ENCODE measurements around the gene SLC6A18.

The SLC6A18 gene

DNA sequence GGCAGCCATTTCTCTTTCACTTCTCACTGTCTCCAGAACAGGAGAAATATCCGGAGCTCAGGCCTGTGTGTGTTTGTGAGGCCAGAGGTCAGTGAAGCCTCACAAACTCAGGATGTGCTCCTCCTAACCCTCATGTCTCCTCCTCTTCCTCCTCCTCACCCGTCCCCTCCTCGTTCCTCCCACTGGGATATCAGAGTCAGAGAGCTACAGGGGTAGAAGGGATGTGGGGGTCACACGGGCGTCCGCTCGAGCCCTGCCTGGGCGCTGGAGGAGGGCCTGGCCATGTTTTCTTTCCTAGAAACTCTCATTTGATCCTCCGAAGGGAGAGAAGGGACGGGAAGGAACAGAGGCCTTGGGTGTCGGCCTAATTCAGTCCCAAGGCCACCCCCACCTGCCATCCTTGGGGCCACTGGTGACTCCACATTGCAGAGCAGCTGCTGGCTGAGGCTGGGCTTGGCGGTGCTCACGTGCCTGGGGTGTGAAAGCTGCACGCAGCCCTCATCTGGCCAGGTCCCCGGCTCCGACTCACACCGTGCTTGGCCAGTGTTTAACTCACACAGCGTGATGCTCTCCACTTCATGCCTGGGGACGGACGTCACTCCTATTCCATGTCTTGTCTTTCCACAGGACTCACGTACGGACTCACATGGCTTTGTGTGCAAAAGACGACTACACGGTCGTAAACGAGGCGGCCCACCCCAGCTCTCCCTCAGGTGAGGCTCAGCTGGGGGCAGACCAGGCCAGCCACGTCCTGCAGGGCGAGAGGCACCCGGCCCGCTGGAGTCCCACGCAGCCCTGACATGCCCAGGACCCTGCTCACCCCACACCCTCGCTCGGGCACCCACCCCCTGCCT is 46.4 kb upstream of the SLC6A18 start:
- TF ChIP-seq, protein P1, sequence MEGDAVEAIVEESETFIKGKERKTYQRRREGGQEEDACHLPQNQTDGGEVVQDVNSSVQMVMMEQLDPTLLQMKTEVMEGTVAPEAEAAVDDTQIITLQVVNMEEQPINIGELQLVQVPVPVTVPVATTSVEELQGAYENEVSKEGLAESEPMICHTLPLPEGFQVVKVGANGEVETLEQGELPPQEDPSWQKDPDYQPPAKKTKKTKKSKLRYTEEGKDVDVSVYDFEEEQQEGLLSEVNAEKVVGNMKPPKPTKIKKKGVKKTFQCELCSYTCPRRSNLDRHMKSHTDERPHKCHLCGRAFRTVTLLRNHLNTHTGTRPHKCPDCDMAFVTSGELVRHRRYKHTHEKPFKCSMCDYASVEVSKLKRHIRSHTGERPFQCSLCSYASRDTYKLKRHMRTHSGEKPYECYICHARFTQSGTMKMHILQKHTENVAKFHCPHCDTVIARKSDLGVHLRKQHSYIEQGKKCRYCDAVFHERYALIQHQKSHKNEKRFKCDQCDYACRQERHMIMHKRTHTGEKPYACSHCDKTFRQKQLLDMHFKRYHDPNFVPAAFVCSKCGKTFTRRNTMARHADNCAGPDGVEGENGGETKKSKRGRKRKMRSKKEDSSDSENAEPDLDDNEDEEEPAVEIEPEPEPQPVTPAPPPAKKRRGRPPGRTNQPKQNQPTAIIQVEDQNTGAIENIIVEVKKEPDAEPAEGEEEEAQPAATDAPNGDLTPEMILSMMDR (IDR thresholded peaks at IDR 0.05; ENCODE audit: low read depth, low read length), result no peak
- no peak for TF ChIP-seq EZH2phosphoT487 (IDR thresholded peaks at IDR 0.05; ENCODE audit: low read depth)
- H3K4me2 ChIP-seq (ENCODE audit: low read length), result no peak overlapping the region
- H3K4me3 ChIP-seq (ENCODE audit: low read length), result no peak overlapping the region
- no peaks in the 10 kb centered on the region for H3K79me2 ChIP-seq (ENCODE audit: low read length)
- no peaks in the 10 kb centered on the region for H3K36me3 ChIP-seq (replicated peaks; ENCODE audit: low read depth, low read length)
- H4K20me1 ChIP-seq (ENCODE audit: insufficient read depth, low read length), result no peaks in the 10 kb centered on the region
- no peaks in the 10 kb centered on the region for H3K4me1 ChIP-seq (ENCODE audit: low read length)
- H3K9ac ChIP-seq (ENCODE audit: low read length), result no peak overlapping the region
- no peaks in the 10 kb centered on the region for H3K9me3 ChIP-seq (ENCODE audit: insufficient read depth, low read length)
- H3K27ac ChIP-seq (ENCODE audit: low read length), result no peak overlapping the region
- no peak overlapping the region for H2AFZ ChIP-seq (ENCODE audit: low read depth, low read length)
- no peaks in the 10 kb centered on the region for H3K27me3 ChIP-seq (ENCODE audit: low read depth, low read length)

DNA sequence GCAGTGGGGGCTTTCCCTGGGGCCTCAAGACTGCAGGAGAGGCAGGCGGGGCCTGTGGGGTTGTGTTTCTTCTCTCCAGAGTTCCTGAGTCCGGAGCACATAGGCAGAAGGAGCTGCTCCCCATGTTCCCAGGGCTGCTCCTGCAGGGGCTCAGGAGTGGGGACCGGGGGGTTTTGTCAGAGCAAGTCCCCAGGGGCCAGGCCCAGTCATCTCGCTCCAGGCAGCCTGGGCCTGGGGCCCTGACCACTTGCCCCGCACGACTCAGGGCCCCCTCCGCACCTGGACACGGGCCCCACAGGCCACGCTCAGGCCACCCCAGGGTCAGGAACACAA is 45.8 kb upstream of the SLC6A18 start:
- no peak overlapping the region for H3K27ac ChIP-seq (ENCODE audit: low read length)
- no peaks in the 10 kb centered on the region for H3K79me2 ChIP-seq (ENCODE audit: low read length)
- H3K9ac ChIP-seq (ENCODE audit: low read length), result no peak overlapping the region
- TF ChIP-seq, protein P1 (IDR thresholded peaks at IDR 0.05; ENCODE audit: low read depth, low read length), result no peak
- TF ChIP-seq EZH2phosphoT487 (IDR thresholded peaks at IDR 0.05; ENCODE audit: low read depth), result no peak
- H3K4me1 ChIP-seq (ENCODE audit: low read length), result no peaks in the 10 kb centered on the region
- no peak overlapping the region for H2AFZ ChIP-seq (ENCODE audit: low read depth, low read length)
- no peaks in the 10 kb centered on the region for H3K9me3 ChIP-seq (ENCODE audit: insufficient read depth, low read length)
- H4K20me1 ChIP-seq (ENCODE audit: insufficient read depth, low read length), result no peaks in the 10 kb centered on the region
- no peaks in the 10 kb centered on the region for H3K27me3 ChIP-seq (ENCODE audit: low read depth, low read length)
- H3K4me2 ChIP-seq (ENCODE audit: low read length), result no peak overlapping the region
- H3K36me3 ChIP-seq (replicated peaks; ENCODE audit: low read depth, low read length), result no peaks in the 10 kb centered on the region
- no peak overlapping the region for H3K4me3 ChIP-seq (ENCODE audit: low read length)

- no peak overlapping the region for H2AFZ ChIP-seq (ENCODE audit: low read depth, low read length)
- no peak for TF ChIP-seq EZH2phosphoT487 (IDR thresholded peaks at IDR 0.05; ENCODE audit: low read depth)
- TF ChIP-seq, protein P1 (IDR thresholded peaks at IDR 0.05; ENCODE audit: low read depth, low read length), result no peak
- H3K4me1 ChIP-seq (ENCODE audit: low read length), result no peaks in the 10 kb centered on the region
- no peaks in the 10 kb centered on the region for H3K27me3 ChIP-seq (ENCODE audit: low read depth, low read length)
- H3K9ac ChIP-seq (ENCODE audit: low read length), result no peak overlapping the region
- no peak overlapping the region for H3K4me2 ChIP-seq (ENCODE audit: low read length)
- H3K79me2 ChIP-seq (ENCODE audit: low read length), result no peaks in the 10 kb centered on the region
- H3K36me3 ChIP-seq (replicated peaks; ENCODE audit: low read depth, low read length), result no peaks in the 10 kb centered on the region
- H4K20me1 ChIP-seq (ENCODE audit: insufficient read depth, low read length), result no peaks in the 10 kb centered on the region
- no peaks in the 10 kb centered on the region for H3K9me3 ChIP-seq (ENCODE audit: insufficient read depth, low read length)
- no peak overlapping the region for H3K4me3 ChIP-seq (ENCODE audit: low read length)
- no peak overlapping the region for H3K27ac ChIP-seq (ENCODE audit: low read length)
Measured at GRCh38 chr5:1180096-1180495, 45.1 kb upstream of the SLC6A18 start.

DNA sequence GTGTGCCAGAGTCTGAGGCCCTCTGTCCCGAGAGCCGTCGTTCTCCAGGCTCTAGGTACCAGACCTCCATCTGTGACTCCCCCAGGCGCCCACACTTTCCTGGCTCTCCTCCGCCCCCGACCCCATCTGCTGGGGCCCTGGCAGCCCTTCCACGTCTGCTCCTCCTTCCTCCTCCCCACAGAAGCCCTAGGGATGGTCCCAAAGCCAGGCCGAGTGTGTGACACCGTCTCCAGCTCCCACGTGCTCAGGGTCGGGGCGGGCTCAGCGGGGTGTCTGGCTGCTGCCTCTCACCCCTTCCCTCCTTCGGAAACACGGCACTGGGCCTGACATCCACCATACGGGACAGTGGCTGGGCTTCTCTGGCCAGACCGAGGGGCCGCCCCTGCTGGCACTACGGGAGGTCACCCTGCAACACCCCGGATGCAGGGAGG is 44.3 kb upstream of the SLC6A18 start:
- Histone ChIP-seq H3K4me2 (ENCODE audit: low read length) (no peak overlapping the region), H4K20me1 (ENCODE audit: insufficient read depth, low read length) (no peaks in the 10 kb centered on the region), H3K9me3 (ENCODE audit: insufficient read depth, low read length) (no peaks in the 10 kb centered on the region), H3K4me1 (ENCODE audit: low read length) (no peaks in the 10 kb centered on the region), H3K9ac (ENCODE audit: low read length) (no peak overlapping the region), H3K4me3 (ENCODE audit: low read length) (no peak overlapping the region), H3K27ac (ENCODE audit: low read length) (no peak overlapping the region), H3K27me3 (ENCODE audit: low read depth, low read length) (no peaks in the 10 kb centered on the region), H2AFZ (ENCODE audit: low read depth, low read length) (no peak overlapping the region), H3K79me2 (ENCODE audit: low read length) (no peaks in the 10 kb centered on the region), H3K36me3 (replicated peaks; ENCODE audit: low read depth, low read length) (no peaks in the 10 kb centered on the region)
- TF ChIP-seq, protein P1 (IDR thresholded peaks at IDR 0.05; ENCODE audit: low read depth, low read length), result no peak
- TF ChIP-seq EZH2phosphoT487 (IDR thresholded peaks at IDR 0.05; ENCODE audit: low read depth), result no peak

Measured in OCI-LY3 (cell line).